Measurements from ENCODE around the gene HCK.

GRCh38 chr20:32010666-32011065 lies 41.4 kb upstream of the HCK start:
- TF ChIP-seq CTCF (IDR thresholded peaks at IDR 0.05): no peak
- no peak for TF ChIP-seq REST (IDR thresholded peaks at IDR 0.05)
- no peak for TF ChIP-seq ELK1 (IDR thresholded peaks at IDR 0.05; ENCODE audit: low read depth, low read length)
